HL-60/S4 treated with phorbol 12-myristate 13-acetate at 8.2 ng/mL for 4 days and 3 days (cell line): ENCODE results near the gene FEZF1.

Source experiments
- in situ Hi-C: fragments of 300-500 bp; cut with MboI; formaldehyde crosslinking; loops from 2 replicates; pipeline ENCODE4 v1.15.0; 2022; ENCODE audit warnings: low sequenced_read_pairs

Gene FEZF1

DNA sequence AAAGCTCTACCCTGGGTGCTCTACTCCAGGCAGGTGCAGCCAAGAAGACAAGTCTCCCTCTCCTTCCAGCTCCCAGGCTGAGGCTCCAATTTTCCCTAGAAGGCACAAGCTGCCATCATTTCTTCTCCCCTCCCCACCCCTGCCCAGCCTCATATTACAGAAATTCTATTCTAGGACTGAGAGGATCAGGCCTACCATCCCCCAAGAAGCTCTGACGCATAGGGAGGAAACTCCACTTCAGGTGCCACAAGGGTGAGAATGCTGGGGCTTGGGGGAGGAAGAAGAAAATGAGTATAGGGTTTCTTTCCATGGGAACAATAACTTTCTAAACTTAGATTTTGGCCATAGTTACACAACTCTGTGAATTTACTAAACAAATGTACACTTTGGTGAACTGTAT, 35.3 kb downstream of the FEZF1 start:
- in situ Hi-C loops = no loop called here

GRCh38 chr7:122268101-122268500, 36.4 kb downstream of the FEZF1 start:
- in situ Hi-C loops = no loop called here

- in situ Hi-C loops = no loop called here
Measured at GRCh38 chr7:122262246-122262645, 42.3 kb downstream of the FEZF1 start.

DNA sequence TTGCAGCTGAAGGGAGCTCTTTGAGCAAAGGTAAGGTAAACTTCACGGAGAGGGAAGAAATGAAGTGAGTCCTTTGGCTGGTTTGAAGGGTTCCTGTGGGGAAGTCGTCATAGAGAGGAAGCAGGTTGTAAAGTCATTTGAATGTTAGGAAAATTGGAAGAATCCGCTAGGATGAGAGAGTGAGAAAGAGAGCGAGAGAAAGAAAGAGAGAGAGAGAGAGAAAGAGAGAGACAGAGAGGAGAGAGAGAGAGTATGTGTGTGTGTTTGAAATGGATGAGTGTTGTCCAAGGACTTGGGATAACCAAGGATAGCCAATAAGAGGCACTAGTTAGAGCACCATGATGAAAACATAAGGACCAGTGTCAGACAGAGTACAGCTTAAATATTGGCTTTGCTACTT, 43.1 kb downstream of the FEZF1 start:
- in situ Hi-C loops = no loop called here

GRCh38 chr7:122261016-122261415, 43.5 kb downstream of the FEZF1 start:
- in situ Hi-C loops = no loop called here

DNA sequence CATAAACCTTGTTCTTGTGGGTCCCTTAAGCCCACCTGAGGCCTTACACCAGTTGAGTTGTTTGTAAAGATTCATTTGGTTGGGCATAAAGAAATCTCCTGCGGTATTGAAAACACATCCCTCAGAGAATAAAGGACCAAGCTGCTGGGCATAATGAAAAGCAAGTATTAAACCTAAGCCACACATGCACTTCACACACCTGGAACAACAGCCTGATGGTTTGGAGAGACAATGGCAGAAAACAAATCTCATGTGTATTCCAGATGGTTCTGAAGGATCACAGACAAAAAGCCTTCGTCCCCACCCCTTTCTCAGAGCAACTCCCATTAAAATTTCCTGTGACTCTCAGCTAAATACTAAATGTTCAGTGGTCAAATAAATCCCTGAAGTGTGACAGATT, 44.2 kb downstream of the FEZF1 start:
- in situ Hi-C loops = no loop called here

- in situ Hi-C loops = no loop called here
Measured at GRCh38 chr7:122258971-122259370, 45.6 kb downstream of the FEZF1 start.

- in situ Hi-C loops = no loop called here
Measured at GRCh38 chr7:122257056-122257455, 47.5 kb downstream of the FEZF1 start.

GRCh38 chr7:122256046-122256445, 48.5 kb downstream of the FEZF1 start:
- in situ Hi-C loops = no loop called here

GRCh38 chr7:122255454-122255853, 49.1 kb downstream of the FEZF1 start:
- in situ Hi-C loops = no loop called here
